A673 (cell line): ENCODE results near the gene TUT1.

Source experiments
- EZH2 ChIP-seq: fragments of 200-600 bp; sonication (generic); IDR thresholded peaks from 2 replicates; pipeline ENCODE4 v1.6.1; 2017; ENCODE audit warnings: borderline replicate concordance, low read depth, mild to moderate bottlenecking, mixed read lengths, antibody characterized with exemption, low read length; ENCODE audit not compliant: poor library complexity, severe bottlenecking
- TF ChIP-seq, protein P1 (sequence below): fragments of 300-800, 200-600 bp; sonication (generic); conservative IDR thresholded peaks from 2 replicates; pipeline ENCODE4 v1.5.1; 2017; ENCODE audit warnings: low read depth, mild to moderate bottlenecking, antibody characterized with exemption, low read length, moderate library complexity, mixed read lengths

GRCh38 chr11:62595124-62595523, 3.8 kb upstream of the TUT1 start:
- TF ChIP-seq, protein P1, sequence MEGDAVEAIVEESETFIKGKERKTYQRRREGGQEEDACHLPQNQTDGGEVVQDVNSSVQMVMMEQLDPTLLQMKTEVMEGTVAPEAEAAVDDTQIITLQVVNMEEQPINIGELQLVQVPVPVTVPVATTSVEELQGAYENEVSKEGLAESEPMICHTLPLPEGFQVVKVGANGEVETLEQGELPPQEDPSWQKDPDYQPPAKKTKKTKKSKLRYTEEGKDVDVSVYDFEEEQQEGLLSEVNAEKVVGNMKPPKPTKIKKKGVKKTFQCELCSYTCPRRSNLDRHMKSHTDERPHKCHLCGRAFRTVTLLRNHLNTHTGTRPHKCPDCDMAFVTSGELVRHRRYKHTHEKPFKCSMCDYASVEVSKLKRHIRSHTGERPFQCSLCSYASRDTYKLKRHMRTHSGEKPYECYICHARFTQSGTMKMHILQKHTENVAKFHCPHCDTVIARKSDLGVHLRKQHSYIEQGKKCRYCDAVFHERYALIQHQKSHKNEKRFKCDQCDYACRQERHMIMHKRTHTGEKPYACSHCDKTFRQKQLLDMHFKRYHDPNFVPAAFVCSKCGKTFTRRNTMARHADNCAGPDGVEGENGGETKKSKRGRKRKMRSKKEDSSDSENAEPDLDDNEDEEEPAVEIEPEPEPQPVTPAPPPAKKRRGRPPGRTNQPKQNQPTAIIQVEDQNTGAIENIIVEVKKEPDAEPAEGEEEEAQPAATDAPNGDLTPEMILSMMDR, result no peak
- TF ChIP-seq EZH2, result no peak
